Activated naive CD8-positive, alpha-beta T cell treated with anti-CD3 and anti-CD28 coated beads for 36 hours (primary cell): ENCODE data around the gene F8A3. TPM values are rescaled to one million over a fixed set of nuclear protein-coding genes. Genes with fewer than 3 reads are reported as not detected.
"Not testable (repeated sequence)": the region's sequence is repeated elsewhere in the genome, so short reads cannot be mapped to it uniquely, and the experiment has no call there.

Source experiments
- DNase-seq: peaks from one replicate; pipeline ENCODE4 v3.0.0; 2021
- H3K27ac Mint-ChIP-seq: one replicate; pipeline ENCODE4 v1.8.0; 2022; ENCODE audit warnings: mild to moderate bottlenecking, moderate library complexity, mixed read lengths
- H3K27me3 Mint-ChIP-seq: one replicate; pipeline ENCODE4 v1.8.0; 2022; ENCODE audit warnings: mild to moderate bottlenecking, mixed read lengths
- H3K36me3 Mint-ChIP-seq: one replicate; pipeline ENCODE4 v1.8.0; 2021; ENCODE audit warnings: mild to moderate bottlenecking, mixed read lengths
- H3K4me1 Mint-ChIP-seq: one replicate; pipeline ENCODE4 v1.8.0; 2021; ENCODE audit warnings: mixed read lengths
- H3K4me3 Mint-ChIP-seq: one replicate; pipeline ENCODE4 v1.8.0; 2022; ENCODE audit warnings: mild to moderate bottlenecking, moderate library complexity, mixed read lengths
- H3K9me3 Mint-ChIP-seq: one replicate; pipeline ENCODE4 v1.8.0; 2022; ENCODE audit warnings: mixed read lengths
- total RNA-seq, 2 experiments: library from RNA; stranded (reverse); gene quantifications; one replicate each; pipeline ENCODE4 v1.2.3, GENCODE V29; 2021

F8A3 gene
- total RNA-seq = 1 to 10 TPM; 8.2 to 8.8 TPM

- not testable (repeated sequence) for H3K27me3 Mint-ChIP-seq, DNase-seq, H3K9me3 Mint-ChIP-seq, H3K4me1 Mint-ChIP-seq, H3K4me3 Mint-ChIP-seq, H3K36me3 Mint-ChIP-seq, H3K27ac Mint-ChIP-seq
These were observed at the start of gene F8A3 for GRCh38 chrX:155458471-155458870. Gene F8A3 (minus strand): TSS chrX:155458620. CDS start chrX:155458600, 20 bp downstream.

GRCh38 chrX:155505296-155505695, 46.9 kb upstream of the F8A3 start:
- H3K4me1 Mint-ChIP-seq = no peaks in the 10 kb centered on the region
- H3K27ac Mint-ChIP-seq = no peak overlapping the region

DNA sequence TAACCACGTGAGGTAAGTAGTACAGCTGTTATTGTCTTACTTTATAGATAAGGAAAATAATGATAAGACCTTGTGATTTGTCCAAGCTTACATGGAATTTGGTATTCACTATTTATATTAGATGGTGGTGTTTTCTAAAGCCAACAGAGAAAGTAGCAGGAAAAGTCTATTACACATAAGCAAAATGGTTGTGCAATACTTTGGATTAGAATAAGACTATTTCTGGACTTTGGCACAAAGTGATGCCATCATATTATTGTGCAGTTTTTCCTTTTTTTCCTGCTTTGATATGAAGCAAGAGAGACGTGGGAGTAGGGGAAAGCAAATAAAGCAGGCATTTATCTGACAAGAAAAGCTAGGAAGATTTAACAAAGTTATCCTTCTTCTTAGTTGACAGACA, 36.7 kb upstream of the F8A3 start:
- H3K27me3 Mint-ChIP-seq, DNase-seq, H3K4me1 Mint-ChIP-seq, H3K27ac Mint-ChIP-seq, H3K36me3 Mint-ChIP-seq, H3K9me3 Mint-ChIP-seq, H3K4me3 Mint-ChIP-seq: not testable (repeated sequence)

More at GRCh38 chrX:155505296-155505695, 46.9 kb upstream of the F8A3 start:
- H3K9me3 Mint-ChIP-seq = no peaks in the 10 kb centered on the region
- no peaks in the 10 kb centered on the region for H3K27me3 Mint-ChIP-seq
- H3K4me3 Mint-ChIP-seq = no peak overlapping the region
- H3K36me3 Mint-ChIP-seq = peaks cover 9% of the 10 kb centered on the region
- DNase-seq = no peak

GRCh38 chrX:155491421-155491820, 33.0 kb upstream of the F8A3 start:
- H3K9me3 Mint-ChIP-seq, H3K27ac Mint-ChIP-seq, H3K27me3 Mint-ChIP-seq, DNase-seq, H3K36me3 Mint-ChIP-seq, H3K4me1 Mint-ChIP-seq, H3K4me3 Mint-ChIP-seq: not testable (repeated sequence)

GRCh38 chrX:155477136-155477535, 18.7 kb upstream of the F8A3 start:
- not testable (repeated sequence) for DNase-seq, H3K36me3 Mint-ChIP-seq, H3K4me3 Mint-ChIP-seq, H3K27me3 Mint-ChIP-seq, H3K9me3 Mint-ChIP-seq, H3K4me1 Mint-ChIP-seq, H3K27ac Mint-ChIP-seq

DNA sequence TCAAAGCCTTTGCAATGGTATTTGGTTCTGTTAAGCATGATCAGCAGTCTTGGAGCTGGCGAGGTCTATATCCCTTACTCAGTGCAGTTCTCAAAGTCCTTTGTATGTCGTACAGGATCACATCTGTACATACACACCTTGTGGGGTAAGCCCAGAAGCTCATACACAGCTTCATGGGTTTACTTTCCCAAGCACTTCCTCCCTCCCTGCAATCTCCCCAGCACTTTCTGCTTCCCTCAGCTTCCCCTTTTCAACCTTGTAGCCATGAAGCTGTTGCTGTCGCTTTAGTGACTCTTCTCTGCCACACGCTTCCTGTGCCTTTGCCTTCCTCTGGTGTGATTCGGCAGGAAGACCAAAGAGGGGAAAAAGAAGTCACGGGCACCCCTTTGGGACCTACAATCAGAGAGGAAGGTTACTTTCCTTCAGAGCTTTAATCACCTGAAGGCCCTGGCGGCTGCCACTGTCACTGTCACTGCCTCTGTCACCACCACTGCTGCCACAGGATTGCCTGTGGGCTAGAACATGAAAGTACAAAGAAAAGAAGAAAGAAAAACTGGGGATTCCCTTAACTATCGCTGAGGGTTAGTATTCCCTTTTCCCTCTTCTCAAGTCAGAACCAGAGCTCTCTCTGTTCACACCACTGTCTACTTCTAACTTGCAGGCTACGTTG, 8.0 kb upstream of the F8A3 start:
- H3K27ac Mint-ChIP-seq, H3K4me1 Mint-ChIP-seq, H3K36me3 Mint-ChIP-seq, DNase-seq, H3K9me3 Mint-ChIP-seq, H3K4me3 Mint-ChIP-seq, H3K27me3 Mint-ChIP-seq: not testable (repeated sequence)

- H3K36me3 Mint-ChIP-seq, DNase-seq, H3K4me3 Mint-ChIP-seq, H3K27ac Mint-ChIP-seq, H3K27me3 Mint-ChIP-seq, H3K9me3 Mint-ChIP-seq, H3K4me1 Mint-ChIP-seq: not testable (repeated sequence)
These were observed 2.1 kb upstream of the F8A3 start for GRCh38 chrX:155460501-155460900.

DNA sequence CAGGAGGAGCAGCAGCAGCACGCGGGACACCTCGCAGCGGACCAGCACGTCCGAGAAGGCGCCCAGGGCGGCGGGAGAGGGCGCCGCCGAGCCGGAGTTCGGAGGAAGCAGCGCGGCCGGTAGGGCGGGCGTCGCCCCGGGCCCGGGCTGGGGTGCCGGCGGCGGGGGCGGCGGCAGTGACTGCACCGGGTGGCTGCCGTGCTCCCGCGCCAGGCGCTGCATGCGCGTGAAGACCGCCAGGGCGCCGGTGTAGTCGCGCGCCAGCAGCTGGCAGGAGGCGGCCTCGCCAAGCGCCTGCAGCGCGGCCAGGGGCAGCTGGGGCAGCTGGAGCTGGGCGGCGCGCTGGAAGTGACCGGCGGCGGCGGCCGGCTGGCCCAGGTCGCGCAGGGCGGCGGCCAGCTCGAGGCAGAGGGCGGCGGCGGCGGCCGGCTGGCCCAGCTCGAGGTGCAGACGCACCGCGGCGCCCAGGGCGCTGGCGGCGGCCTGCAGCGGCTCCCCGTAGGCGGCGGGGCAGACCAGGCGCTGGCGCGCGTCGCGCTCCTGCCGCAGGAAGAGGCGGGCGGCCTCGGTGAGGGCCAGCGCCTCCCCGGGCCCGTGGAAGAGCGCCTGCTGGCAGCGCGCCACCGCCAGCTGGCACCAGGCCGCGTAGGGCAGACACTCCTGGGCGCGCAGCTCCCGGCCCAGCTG, 516 bp downstream of the F8A3 start:
- not testable (repeated sequence) for H3K4me1 Mint-ChIP-seq, H3K27me3 Mint-ChIP-seq, H3K4me3 Mint-ChIP-seq, H3K9me3 Mint-ChIP-seq, H3K27ac Mint-ChIP-seq, DNase-seq, H3K36me3 Mint-ChIP-seq

DNA sequence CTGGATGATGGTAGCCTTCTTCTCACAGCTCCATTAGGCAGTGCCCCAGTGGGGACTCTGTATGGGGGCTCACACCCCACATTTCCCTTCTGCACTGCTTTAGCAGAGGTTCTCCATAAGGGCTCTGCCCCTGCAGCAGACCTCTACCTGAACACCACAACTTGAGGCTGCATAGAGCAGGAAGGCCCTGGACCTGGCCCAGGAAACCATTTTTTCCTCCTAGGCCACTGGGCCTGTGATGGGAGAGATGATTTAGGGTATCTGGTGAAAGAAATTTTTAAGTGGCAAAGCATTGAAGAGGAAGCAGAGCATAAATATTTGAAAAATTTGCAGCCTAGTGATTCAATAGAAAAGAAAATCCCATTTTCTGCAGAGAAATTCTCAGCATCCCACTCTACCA, 17.3 kb downstream of the F8A3 start:
- H3K27ac Mint-ChIP-seq = no peak overlapping the region
- no peaks in the 10 kb centered on the region for H3K4me1 Mint-ChIP-seq
- H3K4me3 Mint-ChIP-seq = no peak overlapping the region
- peaks cover 6% of the 10 kb centered on the region for H3K9me3 Mint-ChIP-seq
- no peaks in the 10 kb centered on the region for H3K27me3 Mint-ChIP-seq
- no peak for DNase-seq
- peaks cover 27% of the 10 kb centered on the region for H3K36me3 Mint-ChIP-seq

GRCh38 chrX:155435744-155436112, 22.7 kb downstream of the F8A3 start:
- Mint-ChIP-seq H3K9me3 (peaks cover 2% of the 10 kb centered on the region), H3K27ac (no peak overlapping the region), H3K27me3 (no peaks in the 10 kb centered on the region), H3K4me3 (no peak overlapping the region), H3K4me1 (no peaks in the 10 kb centered on the region), H3K36me3 (peaks cover 5% of the 10 kb centered on the region)
- no peak for DNase-seq

- H3K4me3 Mint-ChIP-seq = no peak overlapping the region
These were observed 23.3 kb downstream of the F8A3 start for GRCh38 chrX:155434906-155435743.

GRCh38 chrX:155417769-155418168, 40.7 kb downstream of the F8A3 start:
- Mint-ChIP-seq H3K27ac (no peak overlapping the region), H3K4me3 (no peak overlapping the region), H3K4me1 (peaks cover 5% of the 10 kb centered on the region), H3K9me3 (no peaks in the 10 kb centered on the region), H3K27me3 (no peaks in the 10 kb centered on the region), H3K36me3 (no peaks in the 10 kb centered on the region)
- no peak for DNase-seq

More at GRCh38 chrX:155434906-155435743, 23.3 kb downstream of the F8A3 start:
- no peaks in the 10 kb centered on the region for H3K27me3 Mint-ChIP-seq
- no peaks in the 10 kb centered on the region for H3K4me1 Mint-ChIP-seq
- peaks cover 2% of the 10 kb centered on the region for H3K36me3 Mint-ChIP-seq
- no peak for DNase-seq
- no peak overlapping the region for H3K27ac Mint-ChIP-seq
- peaks cover 1% of the 10 kb centered on the region for H3K9me3 Mint-ChIP-seq

Other genes starting within 250 kb of the F8A3 start
- 10 to 100 TPM; 82.9 to 86.8 TPM for gene VBP1, start 242.2 kb downstream of the F8A3 start, total RNA-seq
- gene RAB39B, start 194.1 kb downstream of the F8A3 start, total RNA-seq = 10 to 100 TPM; 13.1 to 13.2 TPM
- under 1 TPM; 0.18 to 0.49 TPM for gene CLIC2, start 124.0 kb downstream of the F8A3 start, total RNA-seq
- not detected for gene F8A2, start 76.5 kb downstream of the F8A3 start, total RNA-seq
- gene SPRY3, start 154.0 kb upstream of the F8A3 start, total RNA-seq = under 1 TPM; 0.16 to 0.19 TPM
- gene TMLHE, start 154.3 kb upstream of the F8A3 start, total RNA-seq = 1 to 10 TPM; 8.3 to 9.1 TPM